Stimulated activated CD4-positive, alpha-beta T cell treated with anti-CD3 and anti-CD28 coated beads, Interleukin-2, amount 100 ng/mL, for 4 hours (primary cell): ENCODE measurements around the gene HOXA7.

Source experiments
- DNase-seq: peaks from one replicate; pipeline ENCODE4 v3.0.0-alpha.2; 2020; ENCODE audit warnings: low read depth

Gene HOXA7

GRCh38 chr7:27147199-27148030, 9.1 kb downstream of the HOXA7 start, which contains the start of gene HOXA6:
Gene HOXA6 (minus strand): TSS chr7:27147774. CDS start chr7:27147749, 25 bp downstream.
- DNase-seq, result no peak

GRCh38 chr7:27146491-27147198, 9.8 kb downstream of the HOXA7 start:
- no peak for DNase-seq

- DNase-seq, result no peak
These were observed 10.5 kb downstream of the HOXA7 start for GRCh38 chr7:27145914-27146412.

- no peak for DNase-seq
These were observed 11.1 kb downstream of the HOXA7 start for GRCh38 chr7:27145165-27145913.

- no peak for DNase-seq
These were observed 11.7 kb downstream of the HOXA7 start for GRCh38 chr7:27144781-27145164.

- DNase-seq, result no peak
These were observed 12.3 kb downstream of the HOXA7 start for GRCh38 chr7:27143950-27144780.

- DNase-seq, result no peak
These were observed 13.2 kb downstream of the HOXA7 start, which contains the start of gene HOXA5 for GRCh38 chr7:27143023-27143949. Gene HOXA5 (minus strand): TSS chr7:27143681. CDS start chr7:27143607, 74 bp downstream.

- no peak for DNase-seq
These were observed 13.9 kb downstream of the HOXA7 start for GRCh38 chr7:27142580-27143022.

GRCh38 chr7:27141923-27142579, 14.4 kb downstream of the HOXA7 start:
- DNase-seq, result no peak

GRCh38 chr7:27141137-27141922, 15.1 kb downstream of the HOXA7 start:
- no peak for DNase-seq

GRCh38 chr7:27140126-27140857, 16.2 kb downstream of the HOXA7 start:
- no peak for DNase-seq

- DNase-seq, result no peak
These were observed 16.9 kb downstream of the HOXA7 start for GRCh38 chr7:27139334-27140125.

GRCh38 chr7:27138985-27139333, 17.5 kb downstream of the HOXA7 start:
- DNase-seq, result no peak

GRCh38 chr7:27138472-27138871, 18.0 kb downstream of the HOXA7 start:
- no peak for DNase-seq

GRCh38 chr7:27137640-27138315, 18.7 kb downstream of the HOXA7 start:
- DNase-seq, result no peak

- DNase-seq, result no peak
These were observed 22.1 kb downstream of the HOXA7 start for GRCh38 chr7:27134392-27134791.
